ENCODE data around the gene COL6A2.

DNA sequence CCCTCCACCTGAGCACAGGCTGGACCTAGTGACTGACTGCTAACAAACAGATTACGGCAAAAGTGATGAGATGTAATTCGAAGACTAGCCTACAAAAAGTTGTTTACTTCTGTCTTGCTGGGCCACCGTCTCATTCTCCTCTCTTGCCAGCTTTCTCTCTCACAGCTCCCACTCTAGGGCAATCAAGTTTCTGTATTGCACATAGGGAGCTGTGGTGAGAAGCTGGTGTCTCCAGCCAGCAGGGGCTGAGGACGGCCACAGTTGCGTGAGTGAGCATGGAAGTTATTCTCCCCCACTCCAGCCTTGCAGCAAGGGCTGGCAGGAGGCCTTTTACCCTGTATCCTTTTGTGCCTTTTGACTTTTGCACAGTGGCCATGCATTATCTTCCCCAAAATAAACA is 8.6 kb upstream of the COL6A2 start:
- TF ChIP-seq EZH2 (IDR thresholded peaks at IDR 0.05): no peak
- TF ChIP-seq, protein P1, sequence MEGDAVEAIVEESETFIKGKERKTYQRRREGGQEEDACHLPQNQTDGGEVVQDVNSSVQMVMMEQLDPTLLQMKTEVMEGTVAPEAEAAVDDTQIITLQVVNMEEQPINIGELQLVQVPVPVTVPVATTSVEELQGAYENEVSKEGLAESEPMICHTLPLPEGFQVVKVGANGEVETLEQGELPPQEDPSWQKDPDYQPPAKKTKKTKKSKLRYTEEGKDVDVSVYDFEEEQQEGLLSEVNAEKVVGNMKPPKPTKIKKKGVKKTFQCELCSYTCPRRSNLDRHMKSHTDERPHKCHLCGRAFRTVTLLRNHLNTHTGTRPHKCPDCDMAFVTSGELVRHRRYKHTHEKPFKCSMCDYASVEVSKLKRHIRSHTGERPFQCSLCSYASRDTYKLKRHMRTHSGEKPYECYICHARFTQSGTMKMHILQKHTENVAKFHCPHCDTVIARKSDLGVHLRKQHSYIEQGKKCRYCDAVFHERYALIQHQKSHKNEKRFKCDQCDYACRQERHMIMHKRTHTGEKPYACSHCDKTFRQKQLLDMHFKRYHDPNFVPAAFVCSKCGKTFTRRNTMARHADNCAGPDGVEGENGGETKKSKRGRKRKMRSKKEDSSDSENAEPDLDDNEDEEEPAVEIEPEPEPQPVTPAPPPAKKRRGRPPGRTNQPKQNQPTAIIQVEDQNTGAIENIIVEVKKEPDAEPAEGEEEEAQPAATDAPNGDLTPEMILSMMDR (IDR thresholded peaks at IDR 0.05): no peak

All from neural progenitor cell (in vitro differentiated cells).